HEK293T (cell line): ENCODE measurements around the gene PFKP.

Source experiments
- ARNT ChIP-seq: fragments of 450-650 bp; IDR thresholded peaks from 2 replicates; pipeline ENCODE4 v1.6.1; 2017; ENCODE audit warnings: mild to moderate bottlenecking
- BHLHE40 ChIP-seq: fragments of 450-650 bp; IDR thresholded peaks from 2 replicates; pipeline ENCODE4 v1.6.1; 2016; ENCODE audit warnings: mild to moderate bottlenecking, moderate library complexity, borderline replicate concordance
- ELF4 ChIP-seq: fragments of 450-650 bp; IDR thresholded peaks from 2 replicates; pipeline ENCODE4 v1.6.1; 2017; ENCODE audit warnings: antibody characterized with exemption
- FOXA1 ChIP-seq: fragments of 450-650 bp; IDR thresholded peaks from 2 replicates; pipeline ENCODE4 v1.6.1; 2016; ENCODE audit warnings: mild to moderate bottlenecking
- FOXK2 ChIP-seq: fragments of 450-650 bp; IDR thresholded peaks from 2 replicates; pipeline ENCODE4 v1.6.1; 2016; ENCODE audit warnings: mild to moderate bottlenecking
- FOXM1 ChIP-seq: fragments of 450-650 bp; IDR thresholded peaks from 2 replicates; pipeline ENCODE4 v1.6.1; 2017; ENCODE audit warnings: mild to moderate bottlenecking, borderline replicate concordance
- HDGF ChIP-seq: fragments of 450-650 bp; IDR thresholded peaks from 2 replicates; pipeline ENCODE4 v1.6.1; 2017; ENCODE audit warnings: antibody characterized with exemption, borderline replicate concordance
- L3MBTL2 ChIP-seq: fragments of 450-650 bp; conservative IDR thresholded peaks from 2 replicates; pipeline ENCODE4 v1.6.1; 2016; ENCODE audit warnings: mild to moderate bottlenecking
- LEF1 ChIP-seq: fragments of 450-650 bp; IDR thresholded peaks from 2 replicates; pipeline ENCODE4 v1.6.1; 2017; ENCODE audit warnings: mild to moderate bottlenecking, borderline replicate concordance
- NFRKB ChIP-seq: fragments of 450-650 bp; IDR thresholded peaks from 2 replicates; pipeline ENCODE4 v1.6.1; 2016; ENCODE audit warnings: mild to moderate bottlenecking, moderate library complexity
- SP1 ChIP-seq: fragments of 450-650 bp; IDR thresholded peaks from 2 replicates; pipeline ENCODE4 v1.6.1; 2017
- SUZ12 ChIP-seq: fragments of 450-650 bp; IDR thresholded peaks from 2 replicates; pipeline ENCODE4 v1.6.1; 2016; ENCODE audit warnings: mild to moderate bottlenecking
- ZNF384 ChIP-seq: fragments of 450-650 bp; IDR thresholded peaks from 2 replicates; pipeline ENCODE4 v1.6.1; 2016
- TF ChIP-seq, protein P1 (sequence below): fragments of 450-650 bp; IDR thresholded peaks from 2 replicates; pipeline ENCODE4 v1.6.1; 2016

DNA sequence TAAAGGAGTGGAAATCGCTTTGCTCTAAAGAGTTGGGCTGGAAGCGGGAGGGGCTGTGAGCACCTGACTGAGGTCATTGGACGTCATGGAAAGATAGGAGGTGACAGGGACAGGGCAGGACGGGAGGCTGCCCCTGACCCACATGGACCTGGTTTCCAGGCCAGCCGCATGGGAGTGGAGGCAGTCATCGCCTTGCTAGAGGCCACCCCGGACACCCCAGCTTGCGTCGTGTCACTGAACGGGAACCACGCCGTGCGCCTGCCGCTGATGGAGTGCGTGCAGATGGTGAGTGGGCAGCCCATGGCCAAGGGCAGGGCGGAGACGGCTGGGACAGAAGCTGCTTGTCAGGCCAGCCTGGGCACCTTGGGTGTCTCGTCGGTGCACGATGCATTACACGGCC lies 41.8 kb downstream of the PFKP start:
- TF ChIP-seq SP1: no peak
- TF ChIP-seq ZNF384: no peak
- TF ChIP-seq ARNT: no peak
- TF ChIP-seq SUZ12: no peak
- no peak for TF ChIP-seq FOXA1
- no peak for TF ChIP-seq ELF4
- TF ChIP-seq NFRKB: no peak
- TF ChIP-seq L3MBTL2: no peak
- TF ChIP-seq, protein P1, sequence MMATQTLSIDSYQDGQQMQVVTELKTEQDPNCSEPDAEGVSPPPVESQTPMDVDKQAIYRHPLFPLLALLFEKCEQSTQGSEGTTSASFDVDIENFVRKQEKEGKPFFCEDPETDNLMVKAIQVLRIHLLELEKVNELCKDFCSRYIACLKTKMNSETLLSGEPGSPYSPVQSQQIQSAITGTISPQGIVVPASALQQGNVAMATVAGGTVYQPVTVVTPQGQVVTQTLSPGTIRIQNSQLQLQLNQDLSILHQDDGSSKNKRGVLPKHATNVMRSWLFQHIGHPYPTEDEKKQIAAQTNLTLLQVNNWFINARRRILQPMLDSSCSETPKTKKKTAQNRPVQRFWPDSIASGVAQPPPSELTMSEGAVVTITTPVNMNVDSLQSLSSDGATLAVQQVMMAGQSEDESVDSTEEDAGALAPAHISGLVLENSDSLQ: no peak
- TF ChIP-seq HDGF: no peak
- TF ChIP-seq LEF1: no peak
- no peak for TF ChIP-seq FOXM1
- no peak for TF ChIP-seq BHLHE40
- no peak for TF ChIP-seq FOXK2
